ENCODE measurements around the gene NDUFS3.

GRCh38 chr11:47551086-47551485 is 27.8 kb upstream of the NDUFS3 start:
- peak; percentile 48; the same call in 1 of the 2 replicates for TF ChIP-seq CTCF (conservative IDR thresholded peaks at IDR 0.05)
- TF ChIP-seq EZH2 (IDR thresholded peaks at IDR 0.05; ENCODE audit: low read depth): no peak
